ENCODE data around the gene JAG2.

Gene JAG2

GRCh38 chr14:105182296-105183020, 13.9 kb upstream of the JAG2 start:
- DNase-seq (ENCODE audit: low read depth in 1 of 2, low spot score in 1 of 2): no peak

- no peak for DNase-seq (ENCODE audit: low read depth in 1 of 2, low spot score in 1 of 2)
Observed at GRCh38 chr14:105181549-105182295, 13.1 kb upstream of the JAG2 start.

- peak; percentile 82 to 83 for DNase-seq (ENCODE audit: low read depth in 1 of 2, low spot score in 1 of 2)
Observed at GRCh38 chr14:105180592-105181548, 12.3 kb upstream of the JAG2 start, which contains the start of gene NUDT14. NUDT14 (minus strand) TSS chr14:105181312; CDS start chr14:105181209, 103 bp downstream.

- DNase-seq (ENCODE audit: low read depth in 1 of 2, low spot score in 1 of 2): no peak
Observed at GRCh38 chr14:105179191-105179590, 10.6 kb upstream of the JAG2 start.

GRCh38 chr14:105178868-105179140, 10.2 kb upstream of the JAG2 start:
- no peak for DNase-seq (ENCODE audit: low read depth in 1 of 2, low spot score in 1 of 2)

GRCh38 chr14:105178069-105178867, 9.7 kb upstream of the JAG2 start:
- no peak for DNase-seq (ENCODE audit: low read depth in 1 of 2, low spot score in 1 of 2)

- DNase-seq (ENCODE audit: low read depth in 1 of 2, low spot score in 1 of 2): no peak
Observed at GRCh38 chr14:105177082-105177481, 8.5 kb upstream of the JAG2 start.

GRCh38 chr14:105176513-105176912, 7.9 kb upstream of the JAG2 start:
- no peak for DNase-seq (ENCODE audit: low read depth in 1 of 2, low spot score in 1 of 2)

GRCh38 chr14:105173901-105174894, 5.6 kb upstream of the JAG2 start:
- DNase-seq (ENCODE audit: low read depth in 1 of 2, low spot score in 1 of 2): peak in 1 of 2 donors; percentile 19

- DNase-seq (ENCODE audit: low read depth in 1 of 2, low spot score in 1 of 2): no peak
Observed at GRCh38 chr14:105173145-105173544, 4.6 kb upstream of the JAG2 start.

- no peak for DNase-seq (ENCODE audit: low read depth in 1 of 2, low spot score in 1 of 2)
Observed at GRCh38 chr14:105172476-105172875, 3.9 kb upstream of the JAG2 start.

GRCh38 chr14:105171004-105171673, 2.6 kb upstream of the JAG2 start:
- DNase-seq (ENCODE audit: low read depth in 1 of 2, low spot score in 1 of 2): no peak

- no peak for DNase-seq (ENCODE audit: low read depth in 1 of 2, low spot score in 1 of 2)
Observed at GRCh38 chr14:105169776-105170655, 1.4 kb upstream of the JAG2 start.

- peak in 1 of 2 donors; percentile 18 for DNase-seq (ENCODE audit: low read depth in 1 of 2, low spot score in 1 of 2)
Observed at GRCh38 chr14:105168979-105169507, 467 bp upstream of the JAG2 start.

- no peak for DNase-seq (ENCODE audit: low read depth in 1 of 2, low spot score in 1 of 2)
Observed at GRCh38 chr14:105168093-105168420, 519 bp downstream of the JAG2 start.

- no peak for DNase-seq (ENCODE audit: low read depth in 1 of 2, low spot score in 1 of 2)
Observed at GRCh38 chr14:105167303-105168092, 1.1 kb downstream of the JAG2 start.

All from stimulated activated CD4-positive, alpha-beta T cell treated with anti-CD3 and anti-CD28 coated beads, Interleukin-15, amount 100 ng/mL, for 1 hour (primary cell).